Suprapubic skin (tissue), 4 donors: Measurements from ENCODE around the gene ZNF185. TPM values are rescaled to one million over a fixed set of nuclear protein-coding genes. Genes with fewer than 3 reads are reported as not detected.

Experiments
- DNase-seq, 2 donors: peaks; one replicate each; pipeline ENCODE4 v3.0.0-alpha.2; 2019; ENCODE audit warnings: low spot score in 2 of 2
- H3K27ac ChIP-seq: fragments of 200-600 bp; sonication (generic); one replicate; pipeline ENCODE4 v1.5.1; 2019
- H3K27me3 ChIP-seq: fragments of 200-600 bp; sonication (generic); one replicate; pipeline ENCODE4 v1.5.1; 2019
- H3K36me3 ChIP-seq: fragments of 200-600 bp; sonication (generic); one replicate; pipeline ENCODE4 v1.5.1; 2019
- H3K4me1 ChIP-seq: fragments of 200-600 bp; sonication (generic); one replicate; pipeline ENCODE4 v1.5.1; 2019
- H3K4me3 ChIP-seq: fragments of 200-600 bp; sonication (generic); one replicate; pipeline ENCODE4 v1.5.1; 2019; ENCODE audit warnings: mild to moderate bottlenecking
- H3K9me3 ChIP-seq: fragments of 200-600 bp; sonication (generic); one replicate; pipeline ENCODE4 v1.5.1; 2019
- CTCF ChIP-seq, 2 donors: fragments of 200-600 bp in 1 of 2; fragments of 450-650 bp in 1 of 2; sonication (generic) in 1 of 2; IDR thresholded peaks; one replicate each; pipeline ENCODE4 v1.5.1; 2016 to 2019; ENCODE audit warnings: antibody characterized with exemption in 2 of 2, mild to moderate bottlenecking in 1 of 2, moderate library complexity in 1 of 2
- EP300 ChIP-seq: sonication (generic); formaldehyde crosslinking; IDR thresholded peaks from one replicate; pipeline ENCODE4 v1.6.1; 2017; ENCODE audit warnings: antibody characterized with exemption
- POLR2A ChIP-seq, 2 donors: fragments of 450-650 bp; IDR thresholded peaks; one replicate each; pipeline ENCODE4 v1.6.1; 2017; ENCODE audit warnings: antibody characterized with exemption in 2 of 2, mild to moderate bottlenecking in 2 of 2, moderate library complexity in 2 of 2
- POLR2AphosphoS5 ChIP-seq, 3 donors: sonication (generic); formaldehyde crosslinking; IDR thresholded peaks; one replicate each; pipeline ENCODE4 v1.6.1; 2017; ENCODE audit warnings: antibody characterized with exemption in 3 of 3
- WGBS: methylation state at CpG from one replicate; pipeline ENCODE4 v1.1.5; 2018; 5-methylcytosine and 5-hydroxymethylcytosine counted together
- total RNA-seq, 4 donors: library from RNA; depleted of rRNA; stranded (reverse); fragments of >200 nt; gene quantifications; one replicate each; pipeline ENCODE4 v1.1.0, GENCODE V29; 2016

The ZNF185 gene
- total RNA-seq, 4 donors from 2014 or later = 50.1 to 81.3 (median 66.1) TPM

- no peaks in the 10 kb centered on the region for H3K27me3 ChIP-seq
- TF ChIP-seq EP300 = no peak
- no peak for TF ChIP-seq POLR2AphosphoS5 (IDR thresholded peaks at IDR 0.05)
- TF ChIP-seq POLR2A (IDR thresholded peaks at IDR 0.05) = no peak
- no peak for TF ChIP-seq CTCF (IDR thresholded peaks at IDR 0.05)
- WGBS = 47% methylated on average over 3 of the region's 3 CpGs
- no peak overlapping the region for H3K4me3 ChIP-seq
- H3K4me1 ChIP-seq = no peaks in the 10 kb centered on the region
- DNase-seq = no peak
- H3K36me3 ChIP-seq = no peaks in the 10 kb centered on the region
- no peaks in the 10 kb centered on the region for H3K9me3 ChIP-seq
- no peak overlapping the region for H3K27ac ChIP-seq
Observed at GRCh38 chrX:152886716-152887115, 11.2 kb upstream of the ZNF185 start.

- TF ChIP-seq POLR2A (IDR thresholded peaks at IDR 0.05) = no peak
- no peak for TF ChIP-seq CTCF (IDR thresholded peaks at IDR 0.05)
- no peak for TF ChIP-seq POLR2AphosphoS5 (IDR thresholded peaks at IDR 0.05)
- TF ChIP-seq EP300 = no peak
- H3K4me3 ChIP-seq = no peak overlapping the region
- WGBS = 71% methylated on average over 4 of the region's 4 CpGs
- H3K9me3 ChIP-seq = no peaks in the 10 kb centered on the region
- no peaks in the 10 kb centered on the region for H3K27me3 ChIP-seq
- no peak overlapping the region for H3K27ac ChIP-seq
- no peak for DNase-seq
- H3K36me3 ChIP-seq = no peaks in the 10 kb centered on the region
- H3K4me1 ChIP-seq = peaks cover 12% of the 10 kb centered on the region
Observed at GRCh38 chrX:152892499-152892898, 5.4 kb upstream of the ZNF185 start.

GRCh38 chrX:152892999-152893891, 4.6 kb upstream of the ZNF185 start:
- no peak for DNase-seq
- H3K27ac ChIP-seq = no peak overlapping the region
- no peak for TF ChIP-seq POLR2A (IDR thresholded peaks at IDR 0.05)
- TF ChIP-seq CTCF (IDR thresholded peaks at IDR 0.05) = no peak
- no peak for TF ChIP-seq POLR2AphosphoS5 (IDR thresholded peaks at IDR 0.05)
- no peak for TF ChIP-seq EP300
- H3K4me3 ChIP-seq = no peak overlapping the region
- peaks cover 16% of the 10 kb centered on the region for H3K4me1 ChIP-seq
- 70% methylated on average over 18 of the region's 22 CpGs for WGBS
- no peaks in the 10 kb centered on the region for H3K9me3 ChIP-seq
- H3K27me3 ChIP-seq = no peaks in the 10 kb centered on the region
- H3K36me3 ChIP-seq = no peaks in the 10 kb centered on the region

- Histone ChIP-seq H3K9me3 (no peaks in the 10 kb centered on the region), H3K27ac (no peak overlapping the region), H3K4me1 (peaks cover 16% of the 10 kb centered on the region), H3K27me3 (no peaks in the 10 kb centered on the region), H3K4me3 (no peak overlapping the region), H3K36me3 (no peaks in the 10 kb centered on the region)
- no peak for TF ChIP-seq EP300
- no peak for DNase-seq
- 57% methylated on average over 9 of the region's 9 CpGs for WGBS
Observed at GRCh38 chrX:152893980-152894610, 3.8 kb upstream of the ZNF185 start.

- no peaks in the 10 kb centered on the region for H3K36me3 ChIP-seq
- WGBS = 70% methylated on average over 3 of the region's 3 CpGs
- peak overlapping the region; percentile 74 for H3K27ac ChIP-seq
- H3K4me1 ChIP-seq = peaks cover 19% of the 10 kb centered on the region
- TF ChIP-seq POLR2AphosphoS5 (IDR thresholded peaks at IDR 0.05) = no peak
- TF ChIP-seq EP300 = no peak
- DNase-seq = no peak
- no peaks in the 10 kb centered on the region for H3K9me3 ChIP-seq
- H3K27me3 ChIP-seq = no peaks in the 10 kb centered on the region
- no peak overlapping the region for H3K4me3 ChIP-seq
Observed at GRCh38 chrX:152895121-152895520, 2.7 kb upstream of the ZNF185 start.

- Histone ChIP-seq H3K27ac (peak overlapping the region; percentile 48), H3K36me3 (no peaks in the 10 kb centered on the region), H3K4me1 (peaks cover 19% of the 10 kb centered on the region), H3K9me3 (no peaks in the 10 kb centered on the region), H3K27me3 (no peaks in the 10 kb centered on the region), H3K4me3 (no peak overlapping the region)
- TF ChIP-seq POLR2AphosphoS5 (IDR thresholded peaks at IDR 0.05) (no peak), CTCF (IDR thresholded peaks at IDR 0.05) (no peak), EP300 (no peak), POLR2A (IDR thresholded peaks at IDR 0.05) (no peak)
- WGBS = 56% methylated on average over 5 of the region's 8 CpGs
- DNase-seq = peak in 1 of 2 donors; percentile 77
Observed at GRCh38 chrX:152895724-152896420, 2.0 kb upstream of the ZNF185 start.
